DMS 273 treated with DMSO at 0.1 percent for 48 hours (cell line): ENCODE data around the gene ISM1.

ENCODE experiments used
- DNase-seq: peaks from one replicate; lab custom pipeline; 2025; lab: John Stamatoyannopoulos, UW

The ISM1 gene

GRCh38 chr20:13283869-13284829, 63.1 kb downstream of the ISM1 start:
- no peak for DNase-seq

- DNase-seq: no peak
These were observed 63.8 kb downstream of the ISM1 start for GRCh38 chr20:13284830-13285229.

- DNase-seq: no peak
These were observed 64.3 kb downstream of the ISM1 start for GRCh38 chr20:13285408-13285807.

- DNase-seq: no peak
These were observed 65.0 kb downstream of the ISM1 start for GRCh38 chr20:13286052-13286451.

- no peak for DNase-seq
These were observed 65.5 kb downstream of the ISM1 start for GRCh38 chr20:13286607-13287006.

- DNase-seq: no peak
These were observed 67.3 kb downstream of the ISM1 start for GRCh38 chr20:13288357-13288756.

GRCh38 chr20:13289031-13289430, 68.0 kb downstream of the ISM1 start:
- no peak for DNase-seq

GRCh38 chr20:13290724-13291123, 69.7 kb downstream of the ISM1 start:
- DNase-seq: no peak

- DNase-seq: no peak
These were observed 70.1 kb downstream of the ISM1 start for GRCh38 chr20:13291157-13291556.

- DNase-seq: no peak
These were observed 71.3 kb downstream of the ISM1 start for GRCh38 chr20:13292201-13292885.

- no peak for DNase-seq
These were observed 73.4 kb downstream of the ISM1 start for GRCh38 chr20:13294522-13294921.

- DNase-seq: no peak
These were observed 74.6 kb downstream of the ISM1 start for GRCh38 chr20:13295637-13296036.

GRCh38 chr20:13296070-13296469, 75.0 kb downstream of the ISM1 start:
- no peak for DNase-seq

GRCh38 chr20:13297147-13297899, 76.2 kb downstream of the ISM1 start:
- no peak for DNase-seq

- DNase-seq: no peak
These were observed 77.8 kb downstream of the ISM1 start for GRCh38 chr20:13298692-13299373.

- no peak for DNase-seq
These were observed 78.3 kb downstream of the ISM1 start for GRCh38 chr20:13299401-13299800.

- DNase-seq: no peak
These were observed 80.5 kb downstream of the ISM1 start for GRCh38 chr20:13301596-13301995.

GRCh38 chr20:13302647-13303450, 81.8 kb downstream of the ISM1 start:
- DNase-seq: no peak

GRCh38 chr20:13305284-13305683, 84.2 kb downstream of the ISM1 start:
- no peak for DNase-seq

GRCh38 chr20:13307562-13308163, 86.6 kb downstream of the ISM1 start:
- no peak for DNase-seq

- DNase-seq: no peak
These were observed 91.2 kb downstream of the ISM1 start for GRCh38 chr20:13312300-13312699.
